OCI-M2 (cell line): ENCODE measurements around the gene METAP1D.
A peak's percentile ranks its signal among the peaks of the same experiment; 100 is the strongest.
"Not testable (repeated sequence)": the region's sequence is repeated elsewhere in the genome, so short reads cannot be mapped to it uniquely, and the experiment has no call there.

Source experiments
- DNase-seq: peaks from one replicate; lab custom pipeline; 2025; ENCODE audit not compliant: unreplicated experiment; lab: John Stamatoyannopoulos, UW

METAP1D gene

GRCh38 chr2:172100935-172101820 lies 101.4 kb downstream of the METAP1D start:
- no peak for DNase-seq

GRCh38 chr2:172101821-172102390 lies 102.2 kb downstream of the METAP1D start:
- no peak for DNase-seq

GRCh38 chr2:172102391-172103359 lies 102.9 kb downstream of the METAP1D start, which contains the start of gene DLX2:
DLX2 (minus strand) TSS chr2:172102900; CDS start chr2:172102538, 362 bp downstream.
- peak; percentile 58 for DNase-seq

- peak; percentile 42 for DNase-seq
These were observed 103.9 kb downstream of the METAP1D start for GRCh38 chr2:172103471-172104272.

- no peak for DNase-seq
These were observed 105.8 kb downstream of the METAP1D start for GRCh38 chr2:172105471-172106107.

GRCh38 chr2:172106108-172106961 lies 106.6 kb downstream of the METAP1D start:
- no peak for DNase-seq

- DNase-seq, result no peak
These were observed 108.2 kb downstream of the METAP1D start for GRCh38 chr2:172107690-172108586.

- no peak for DNase-seq
These were observed 108.8 kb downstream of the METAP1D start for GRCh38 chr2:172108587-172108930.

- DNase-seq, result no peak
These were observed 109.7 kb downstream of the METAP1D start for GRCh38 chr2:172109256-172109987.

- DNase-seq, result no peak
These were observed 110.4 kb downstream of the METAP1D start for GRCh38 chr2:172109988-172110811.

- no peak for DNase-seq
These were observed 113.9 kb downstream of the METAP1D start for GRCh38 chr2:172113617-172114016.

- DNase-seq, result not testable (repeated sequence)
These were observed 114.4 kb downstream of the METAP1D start for GRCh38 chr2:172114176-172114575.

GRCh38 chr2:172114579-172114978 lies 114.8 kb downstream of the METAP1D start:
- DNase-seq, result no peak

- DNase-seq, result no peak
These were observed 116.4 kb downstream of the METAP1D start for GRCh38 chr2:172116107-172116506.

GRCh38 chr2:172119089-172119488 lies 119.3 kb downstream of the METAP1D start:
- no peak for DNase-seq

- no peak for DNase-seq
These were observed 120.4 kb downstream of the METAP1D start for GRCh38 chr2:172120118-172120517.
